Mesothelial cell of epicardium (in vitro differentiated cells): ENCODE results near the gene ZMYM2. TPM values are rescaled to one million over a fixed set of nuclear protein-coding genes. Genes with fewer than 3 reads are reported as not detected.
A peak's percentile ranks its signal among the peaks of the same experiment; 100 is the strongest.

ENCODE experiments used
- DNase-seq, 2 experiments: peaks; one replicate each; pipeline ENCODE4 v3.0.0; 2021; ENCODE audit warnings: low spot score in 2 of 2; ENCODE audit not compliant: unreplicated experiment in 2 of 2
- H3K27ac Mint-ChIP-seq: 2 replicates; pipeline ENCODE4 v1.8.0; 2021; ENCODE audit warnings: mixed read lengths
- H3K27me3 Mint-ChIP-seq: 2 replicates; pipeline ENCODE4 v1.8.0; 2021; ENCODE audit warnings: low read depth, mixed read lengths
- H3K36me3 Mint-ChIP-seq: 2 replicates; pipeline ENCODE4 v1.8.0; 2021; ENCODE audit warnings: mixed read lengths
- H3K4me1 Mint-ChIP-seq: 2 replicates; pipeline ENCODE4 v1.8.0; 2021; ENCODE audit warnings: mixed read lengths
- H3K4me3 Mint-ChIP-seq: 2 replicates; pipeline ENCODE4 v1.8.0; 2021; ENCODE audit warnings: mild to moderate bottlenecking, moderate library complexity, mixed read lengths
- H3K9me3 Mint-ChIP-seq: 2 replicates; pipeline ENCODE4 v1.8.0; 2021; ENCODE audit warnings: mixed read lengths
- CTCF ChIP-seq: fragments of 200-600 bp; sonication (generic); IDR thresholded peaks from one replicate; pipeline ENCODE4 v1.5.0; 2021; ENCODE audit warnings: antibody characterized with exemption; ENCODE audit not compliant: unreplicated experiment
- total RNA-seq: library from RNA; stranded (reverse); gene quantifications from 3 replicates; pipeline ENCODE4 v1.2.1, GENCODE V29; 2021

Gene ZMYM2
- total RNA-seq, 1 donor from 2014 or later: 208 TPM

- no peak for DNase-seq
- H3K4me1 Mint-ChIP-seq: no peaks in the 10 kb centered on the region
- TF ChIP-seq CTCF: no peak
- H3K27ac Mint-ChIP-seq: no peak overlapping the region
- H3K9me3 Mint-ChIP-seq: no peaks in the 10 kb centered on the region
- H3K27me3 Mint-ChIP-seq: no peaks in the 10 kb centered on the region
- peaks cover 28% of the 10 kb centered on the region for H3K36me3 Mint-ChIP-seq
- no peak overlapping the region for H3K4me3 Mint-ChIP-seq
These were observed 105.6 kb downstream of the ZMYM2 start for GRCh38 chr13:20064128-20064527.

DNA sequence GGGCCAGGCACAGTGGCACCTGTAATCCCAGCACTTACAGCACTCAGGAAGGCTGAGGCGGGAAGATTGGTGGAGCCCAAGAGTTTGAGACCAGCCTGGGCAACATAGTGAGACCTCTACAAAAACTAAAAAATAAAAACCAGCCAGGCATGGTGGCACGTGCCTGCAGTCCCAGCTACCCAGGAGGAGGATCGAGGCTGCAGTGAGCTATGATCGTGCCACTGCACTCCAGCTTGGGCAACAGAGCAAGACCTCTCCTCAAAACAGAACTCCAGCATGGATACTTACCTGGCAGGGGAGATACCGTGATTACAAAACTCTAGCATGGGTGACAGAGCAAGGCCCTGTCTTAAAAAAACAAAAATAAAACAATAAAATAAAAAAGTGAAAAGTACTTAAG lies 107.0 kb downstream of the ZMYM2 start:
- TF ChIP-seq CTCF: no peak
- DNase-seq: no peak
- Mint-ChIP-seq H3K4me3 (no peak overlapping the region), H3K4me1 (no peaks in the 10 kb centered on the region), H3K9me3 (no peaks in the 10 kb centered on the region), H3K27me3 (no peaks in the 10 kb centered on the region), H3K27ac (no peak overlapping the region), H3K36me3 (peaks cover 28% of the 10 kb centered on the region)

DNA sequence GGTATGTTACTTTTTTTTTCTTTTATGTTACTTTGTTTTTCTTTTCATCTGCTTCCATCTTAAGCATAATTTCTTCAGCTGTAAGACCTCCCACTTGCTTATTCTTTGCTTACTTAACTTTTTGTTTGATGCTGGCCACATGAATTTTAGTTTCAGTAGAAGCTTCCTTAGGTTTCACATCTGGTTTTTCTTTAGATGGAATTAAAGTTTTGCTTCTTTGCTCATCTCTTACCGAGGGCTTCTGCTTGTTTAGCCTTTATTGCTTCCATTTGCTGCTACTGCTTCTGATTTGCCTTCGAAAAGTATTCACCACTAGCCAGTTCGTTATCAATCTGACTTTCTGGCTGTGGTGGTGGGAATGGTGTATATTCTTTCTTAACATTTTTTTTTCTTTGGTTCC lies 111.4 kb downstream of the ZMYM2 start:
- Mint-ChIP-seq H3K36me3 (peaks cover 42% of the 10 kb centered on the region), H3K4me3 (no peak overlapping the region), H3K4me1 (peaks cover under 1% of the 10 kb centered on the region), H3K9me3 (no peaks in the 10 kb centered on the region), H3K27me3 (no peaks in the 10 kb centered on the region), H3K27ac (peak overlapping the region; percentile 14)
- no peak for TF ChIP-seq CTCF
- no peak for DNase-seq

DNA sequence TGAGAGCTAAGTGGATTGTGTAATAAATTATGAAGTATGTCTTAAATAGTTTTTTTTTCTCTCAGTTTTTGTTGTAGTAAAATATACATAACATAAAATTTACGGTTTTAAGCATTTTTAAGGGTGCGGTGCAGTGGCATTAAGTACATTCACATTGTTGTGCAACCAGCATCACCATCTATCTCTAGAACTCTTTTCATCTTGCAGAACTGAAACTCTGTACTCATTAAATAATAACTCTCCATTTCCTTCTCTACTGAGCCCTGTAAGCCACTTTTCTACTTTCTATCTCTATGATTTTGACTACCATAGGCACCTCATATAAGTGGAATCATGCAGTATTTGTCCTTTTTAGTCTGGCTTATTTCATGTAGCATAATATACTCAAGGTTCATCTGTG lies 115.2 kb downstream of the ZMYM2 start:
- no peak for TF ChIP-seq CTCF
- Mint-ChIP-seq H3K27ac (no peak overlapping the region), H3K27me3 (no peaks in the 10 kb centered on the region), H3K4me3 (no peak overlapping the region), H3K36me3 (peaks cover 42% of the 10 kb centered on the region), H3K9me3 (no peaks in the 10 kb centered on the region), H3K4me1 (peaks cover 5% of the 10 kb centered on the region)
- no peak for DNase-seq

GRCh38 chr13:20074966-20075365 lies 116.4 kb downstream of the ZMYM2 start:
- peak overlapping the region; percentile 87 for H3K27ac Mint-ChIP-seq
- TF ChIP-seq CTCF: no peak

DNA sequence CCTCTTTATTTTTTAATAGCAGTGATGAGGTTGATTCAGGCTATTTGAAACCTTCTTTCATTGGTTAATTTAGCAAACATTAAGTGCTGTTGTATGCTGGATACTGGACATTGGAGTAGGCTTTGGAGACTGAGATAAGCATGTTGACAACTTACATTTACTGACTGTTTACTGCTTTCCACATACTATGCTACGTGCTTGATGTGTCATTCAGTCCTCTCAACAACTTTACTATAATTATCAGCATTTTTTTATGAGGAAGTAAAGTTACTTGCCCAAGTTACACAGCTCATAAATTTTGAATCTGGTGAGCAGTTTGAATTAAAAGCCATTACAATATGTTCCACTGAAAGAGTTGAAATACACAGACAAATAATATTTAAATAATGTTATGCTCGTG lies 118.6 kb downstream of the ZMYM2 start:
- Mint-ChIP-seq H3K27me3 (no peaks in the 10 kb centered on the region), H3K4me3 (no peak overlapping the region), H3K27ac (no peak overlapping the region), H3K4me1 (peaks cover 5% of the 10 kb centered on the region), H3K36me3 (peaks cover 26% of the 10 kb centered on the region), H3K9me3 (no peaks in the 10 kb centered on the region)
- no peak for TF ChIP-seq CTCF
- no peak for DNase-seq

More at GRCh38 chr13:20074966-20075365, 116.4 kb downstream of the ZMYM2 start:
- Mint-ChIP-seq H3K4me1 (peaks cover 5% of the 10 kb centered on the region), H3K4me3 (no peak overlapping the region), H3K27me3 (no peaks in the 10 kb centered on the region), H3K9me3 (no peaks in the 10 kb centered on the region), H3K36me3 (peaks cover 40% of the 10 kb centered on the region)
- no peak for DNase-seq
